ENCODE results near the gene C10orf71. TPM values are rescaled to one million over a fixed set of nuclear protein-coding genes. Genes with fewer than 3 reads are reported as not detected.

Gene C10orf71, protein sequence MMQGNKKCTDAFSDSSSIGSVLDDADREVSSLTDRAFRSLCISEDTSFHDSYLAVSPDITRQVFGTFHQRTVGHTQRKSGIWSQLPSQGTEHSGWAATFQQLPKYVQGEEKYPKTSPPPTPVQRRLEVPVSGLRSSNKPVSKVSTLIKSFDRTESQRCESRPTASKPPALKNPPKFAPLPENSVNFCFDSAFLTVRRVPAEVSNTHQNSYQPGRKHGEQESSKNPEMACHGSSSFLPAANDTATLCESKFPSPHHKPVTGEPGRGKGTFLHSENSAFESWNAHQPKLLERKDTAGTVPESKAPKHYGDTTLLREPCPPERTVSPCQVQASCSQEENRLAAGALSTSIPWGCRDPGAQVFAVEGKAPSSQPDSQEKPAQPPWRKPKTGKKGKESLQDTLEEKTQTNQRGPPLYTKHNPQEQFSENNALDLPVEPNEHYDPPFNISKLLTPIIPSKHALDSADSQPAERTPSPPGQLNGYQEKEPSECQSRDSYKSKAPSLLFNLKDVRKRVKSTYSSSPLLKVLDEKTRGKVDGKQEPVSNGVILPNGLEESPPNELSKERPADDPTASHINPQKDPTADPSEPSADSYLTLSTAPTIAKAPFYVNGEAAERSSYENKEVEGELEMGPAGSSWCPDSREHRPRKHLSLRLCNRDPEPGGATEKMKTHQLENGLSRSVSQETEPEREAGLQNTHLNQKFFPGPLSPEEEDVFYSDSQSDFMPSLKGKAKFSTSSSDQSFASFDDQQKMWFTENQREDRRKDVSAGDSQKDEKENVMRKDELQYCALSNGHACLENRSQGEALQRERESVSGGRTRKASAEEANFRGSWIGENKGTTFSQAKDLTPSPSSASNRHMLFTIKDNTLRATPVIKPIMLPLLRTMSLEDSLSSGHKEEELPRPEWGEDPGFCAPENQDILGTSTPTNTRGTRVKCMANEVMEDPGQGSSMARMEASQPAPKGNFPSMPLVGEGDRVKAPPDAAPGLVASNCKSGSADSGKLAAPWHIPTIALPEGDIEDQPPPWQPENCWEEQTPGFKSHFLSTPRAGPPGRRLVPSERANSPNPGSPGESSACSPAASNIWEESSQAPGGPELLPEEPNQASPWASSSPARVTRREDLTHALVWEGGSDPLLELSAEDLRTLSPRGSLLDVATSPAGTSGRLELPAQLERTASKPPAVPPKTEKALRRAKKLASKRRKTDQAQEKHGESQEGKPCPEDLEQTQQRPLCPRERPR (N-terminal part only)
- not detected for total RNA-seq

DNA sequence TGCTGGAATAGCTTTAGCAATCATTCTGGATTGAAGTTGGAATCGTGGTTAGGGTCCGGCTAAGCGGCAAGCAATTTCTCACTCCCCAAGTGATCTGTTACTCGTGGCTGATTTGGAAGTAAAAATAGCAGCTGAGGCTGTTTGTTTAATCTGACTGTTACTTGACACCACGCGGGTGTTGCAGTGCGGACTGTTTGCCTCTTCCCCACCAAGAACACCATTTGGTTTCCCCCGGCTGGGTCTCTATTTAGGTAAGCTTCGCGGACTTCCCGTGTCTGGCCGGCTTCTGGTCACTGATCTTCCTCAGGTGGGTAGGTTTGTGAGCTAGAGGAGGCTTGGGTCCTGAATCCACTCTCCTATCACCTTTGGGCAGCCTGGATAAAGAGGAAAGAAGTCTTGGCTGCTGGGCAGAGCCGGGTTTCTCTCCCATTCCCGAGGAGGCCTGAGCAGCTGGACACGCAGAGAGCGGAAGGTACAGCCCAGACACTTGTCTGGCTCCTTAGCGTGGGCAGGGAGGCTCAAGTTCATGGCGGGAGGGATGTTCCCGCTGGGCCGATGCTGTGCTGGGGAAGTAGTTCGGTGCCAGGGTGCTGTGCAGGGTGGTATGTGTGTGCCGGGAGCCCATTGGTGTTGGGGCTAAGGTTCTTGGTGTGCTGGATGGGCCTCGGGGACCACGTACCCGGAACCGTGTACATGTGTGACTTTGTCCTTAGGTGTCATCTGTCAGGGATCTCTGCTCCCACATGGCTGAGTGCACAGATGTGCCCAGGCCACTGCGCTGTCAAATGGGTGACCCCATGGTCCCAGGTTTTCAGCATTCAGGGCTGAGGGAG is at the start of gene C10orf71:
C10orf71 (plus strand) TSS at position 188 of the 833 bp plus-strand sequence. CDS start 23,376 bp downstream, outside the sequence.
- CTCF ChIA-PET, result no interaction called here
- intact Hi-C loops (cut with micrococcal nuclease), result no loop called here
- no peak within 1 kb of the TSS for H3K27ac Mint-ChIP-seq

GRCh38 chr10:49252313-49253034 is 46.5 kb upstream of the C10orf71 start:
- no peak overlapping the region for H3K4me3 Mint-ChIP-seq
- intact Hi-C loops (cut with micrococcal nuclease), result no loop called here
- CTCF ChIA-PET, result no interaction called here
- H3K27me3 Mint-ChIP-seq (ENCODE audit: low read depth), result peaks cover 7% of the 10 kb centered on the region
- DNase-seq, result no peak
- H3K9me3 Mint-ChIP-seq, result peaks cover 1% of the 10 kb centered on the region
- H3K36me3 Mint-ChIP-seq (ENCODE audit: low read depth), result no peaks in the 10 kb centered on the region
- H3K4me1 Mint-ChIP-seq (ENCODE audit: low read depth), result no peaks in the 10 kb centered on the region
- H3K27ac Mint-ChIP-seq, result no peak overlapping the region

More for the DNA sequence above, at the start of gene C10orf71:
- H3K9me3 Mint-ChIP-seq, result no peaks in the 10 kb centered on the region
- no peak for DNase-seq
- H3K4me1 Mint-ChIP-seq (ENCODE audit: low read depth), result no peaks in the 10 kb centered on the region
- H3K27me3 Mint-ChIP-seq (ENCODE audit: low read depth), result peaks cover 1% of the 10 kb centered on the region
- H3K4me3 Mint-ChIP-seq, result no peak within 1 kb of the TSS
- no peaks in the 10 kb centered on the region for H3K36me3 Mint-ChIP-seq (ENCODE audit: low read depth)

GRCh38 chr10:49253340-49253906 is 45.5 kb upstream of the C10orf71 start:
- no peaks in the 10 kb centered on the region for H3K36me3 Mint-ChIP-seq (ENCODE audit: low read depth)
- intact Hi-C loops (cut with micrococcal nuclease), result no loop called here
- H3K27ac Mint-ChIP-seq, result no peak overlapping the region
- DNase-seq, result no peak
- CTCF ChIA-PET, result no interaction called here
- peaks cover 3% of the 10 kb centered on the region for H3K27me3 Mint-ChIP-seq (ENCODE audit: low read depth)
- H3K4me1 Mint-ChIP-seq (ENCODE audit: low read depth), result no peaks in the 10 kb centered on the region
- H3K9me3 Mint-ChIP-seq, result peaks cover 1% of the 10 kb centered on the region
- H3K4me3 Mint-ChIP-seq, result no peak overlapping the region

DNA sequence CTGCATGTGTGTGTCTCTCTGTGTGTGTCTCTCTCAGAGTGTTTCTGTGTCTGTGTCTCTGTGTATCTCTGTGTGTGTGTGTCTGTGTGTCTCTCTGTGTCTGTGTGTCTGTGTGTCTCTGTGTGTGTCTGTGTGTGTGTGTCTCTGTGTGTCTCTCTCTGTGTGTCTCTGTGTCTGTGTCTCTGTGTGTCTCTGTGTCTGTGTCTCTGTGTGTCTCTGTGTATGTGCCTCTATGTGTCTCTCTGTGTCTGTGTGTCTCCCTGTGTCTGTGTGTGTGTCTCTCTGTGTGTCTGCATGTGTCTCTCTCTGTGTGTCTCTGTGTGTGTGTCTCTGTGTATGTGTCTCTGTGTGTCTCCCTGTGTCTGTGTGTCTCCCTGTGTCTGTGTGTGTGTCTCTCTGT is 44.8 kb upstream of the C10orf71 start:
- intact Hi-C loops (cut with micrococcal nuclease), result no loop called here
- Mint-ChIP-seq H3K36me3 (ENCODE audit: low read depth) (no peaks in the 10 kb centered on the region), H3K27me3 (ENCODE audit: low read depth) (peaks cover 3% of the 10 kb centered on the region), H3K9me3 (no peaks in the 10 kb centered on the region), H3K27ac (no peak overlapping the region), H3K4me1 (ENCODE audit: low read depth) (no peaks in the 10 kb centered on the region), H3K4me3 (no peak overlapping the region)
- CTCF ChIA-PET, result no interaction called here
- DNase-seq, result no peak

DNA sequence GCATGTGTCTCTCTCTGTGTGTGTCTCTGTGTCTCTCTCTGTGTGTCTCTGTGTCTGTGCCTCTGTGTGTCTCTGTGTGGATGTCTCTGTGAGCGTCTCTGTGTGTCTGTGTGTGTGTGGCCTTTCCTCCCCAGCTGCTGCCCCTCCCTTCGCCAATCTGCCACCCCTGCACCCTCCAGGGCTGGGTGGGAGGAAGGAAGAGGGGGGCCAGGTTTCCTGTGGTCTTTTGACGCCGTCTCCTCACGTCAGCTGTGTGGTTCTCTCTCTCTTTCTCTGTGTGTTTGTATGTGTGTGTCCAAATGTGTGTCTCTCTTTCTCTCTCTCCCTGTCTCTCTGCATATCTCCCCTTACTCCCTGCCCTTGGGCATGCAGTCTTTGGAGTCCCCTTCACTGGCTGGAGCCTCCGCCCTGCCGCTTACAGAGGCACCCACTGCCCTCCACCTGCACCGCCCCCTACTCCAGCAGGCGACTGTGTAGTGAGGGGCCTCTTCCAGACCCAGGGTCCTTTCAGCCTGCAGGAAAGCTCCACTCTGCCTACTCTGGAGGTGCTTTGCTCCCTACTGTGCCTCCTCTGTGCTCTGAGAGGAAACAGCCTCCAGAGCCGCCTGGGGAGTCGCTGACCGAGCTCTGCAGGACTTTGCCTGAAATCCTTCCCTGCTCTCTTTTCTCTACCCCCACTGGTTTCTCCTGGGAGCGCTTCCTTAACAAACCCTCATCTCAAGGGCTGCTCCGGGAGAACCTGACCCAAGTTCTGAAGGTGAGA is 44.2 kb upstream of the C10orf71 start:
- CTCF ChIA-PET, result no interaction called here
- Mint-ChIP-seq H3K4me3 (no peak overlapping the region), H3K27ac (no peak overlapping the region), H3K9me3 (no peaks in the 10 kb centered on the region), H3K4me1 (ENCODE audit: low read depth) (no peaks in the 10 kb centered on the region), H3K27me3 (ENCODE audit: low read depth) (peaks cover 5% of the 10 kb centered on the region), H3K36me3 (ENCODE audit: low read depth) (no peaks in the 10 kb centered on the region)
- DNase-seq, result no peak
- intact Hi-C loops (cut with micrococcal nuclease), result no loop called here

GRCh38 chr10:49255883-49256282 is 43.1 kb upstream of the C10orf71 start:
- intact Hi-C loops (cut with micrococcal nuclease), result no loop called here
- Mint-ChIP-seq H3K27ac (no peak overlapping the region), H3K4me3 (no peak overlapping the region), H3K36me3 (ENCODE audit: low read depth) (no peaks in the 10 kb centered on the region), H3K9me3 (no peaks in the 10 kb centered on the region), H3K27me3 (ENCODE audit: low read depth) (peaks cover 5% of the 10 kb centered on the region), H3K4me1 (ENCODE audit: low read depth) (no peaks in the 10 kb centered on the region)
- no peak for DNase-seq
- CTCF ChIA-PET, result no interaction called here

GRCh38 chr10:49257154-49257553 is 41.8 kb upstream of the C10orf71 start:
- no peaks in the 10 kb centered on the region for H3K9me3 Mint-ChIP-seq

GRCh38 chr10:49257626-49258349 is 41.2 kb upstream of the C10orf71 start:
- no peaks in the 10 kb centered on the region for H3K9me3 Mint-ChIP-seq
- CTCF ChIA-PET, result no interaction called here
- no peak overlapping the region for H3K27ac Mint-ChIP-seq
- H3K4me1 Mint-ChIP-seq (ENCODE audit: low read depth), result no peaks in the 10 kb centered on the region
- no peak overlapping the region for H3K4me3 Mint-ChIP-seq
- H3K36me3 Mint-ChIP-seq (ENCODE audit: low read depth), result no peaks in the 10 kb centered on the region
- DNase-seq, result no peak
- peaks cover 2% of the 10 kb centered on the region for H3K27me3 Mint-ChIP-seq (ENCODE audit: low read depth)
- intact Hi-C loops (cut with micrococcal nuclease), result no loop called here

More at GRCh38 chr10:49257154-49257553, 41.8 kb upstream of the C10orf71 start:
- Mint-ChIP-seq H3K27me3 (ENCODE audit: low read depth) (peaks cover 5% of the 10 kb centered on the region), H3K4me1 (ENCODE audit: low read depth) (no peaks in the 10 kb centered on the region), H3K36me3 (ENCODE audit: low read depth) (no peaks in the 10 kb centered on the region), H3K27ac (no peak overlapping the region), H3K4me3 (no peak overlapping the region)
- CTCF ChIA-PET, result no interaction called here
- intact Hi-C loops (cut with micrococcal nuclease), result no loop called here
- DNase-seq, result no peak

GRCh38 chr10:49258350-49258683 is 40.7 kb upstream of the C10orf71 start:
- CTCF ChIA-PET, result no interaction called here
- DNase-seq, result no peak
- no peaks in the 10 kb centered on the region for H3K36me3 Mint-ChIP-seq (ENCODE audit: low read depth)
- no peaks in the 10 kb centered on the region for H3K9me3 Mint-ChIP-seq
- no peak overlapping the region for H3K4me3 Mint-ChIP-seq
- H3K27me3 Mint-ChIP-seq (ENCODE audit: low read depth), result peaks cover 2% of the 10 kb centered on the region
- intact Hi-C loops (cut with micrococcal nuclease), result no loop called here
- no peak overlapping the region for H3K27ac Mint-ChIP-seq
- no peaks in the 10 kb centered on the region for H3K4me1 Mint-ChIP-seq (ENCODE audit: low read depth)

GRCh38 chr10:49260644-49261296 is 38.2 kb upstream of the C10orf71 start:
- CTCF ChIA-PET, result no interaction called here
- no peak overlapping the region for H3K27ac Mint-ChIP-seq
- peaks cover 12% of the 10 kb centered on the region for H3K9me3 Mint-ChIP-seq
- intact Hi-C loops (cut with micrococcal nuclease), result no loop called here
- peaks cover 2% of the 10 kb centered on the region for H3K27me3 Mint-ChIP-seq (ENCODE audit: low read depth)
- no peaks in the 10 kb centered on the region for H3K36me3 Mint-ChIP-seq (ENCODE audit: low read depth)
- no peak overlapping the region for H3K4me3 Mint-ChIP-seq
- H3K4me1 Mint-ChIP-seq (ENCODE audit: low read depth), result no peaks in the 10 kb centered on the region
- no peak for DNase-seq
